Measurements from ENCODE around the gene GSTM3.

- TF ChIP-seq, protein P1, sequence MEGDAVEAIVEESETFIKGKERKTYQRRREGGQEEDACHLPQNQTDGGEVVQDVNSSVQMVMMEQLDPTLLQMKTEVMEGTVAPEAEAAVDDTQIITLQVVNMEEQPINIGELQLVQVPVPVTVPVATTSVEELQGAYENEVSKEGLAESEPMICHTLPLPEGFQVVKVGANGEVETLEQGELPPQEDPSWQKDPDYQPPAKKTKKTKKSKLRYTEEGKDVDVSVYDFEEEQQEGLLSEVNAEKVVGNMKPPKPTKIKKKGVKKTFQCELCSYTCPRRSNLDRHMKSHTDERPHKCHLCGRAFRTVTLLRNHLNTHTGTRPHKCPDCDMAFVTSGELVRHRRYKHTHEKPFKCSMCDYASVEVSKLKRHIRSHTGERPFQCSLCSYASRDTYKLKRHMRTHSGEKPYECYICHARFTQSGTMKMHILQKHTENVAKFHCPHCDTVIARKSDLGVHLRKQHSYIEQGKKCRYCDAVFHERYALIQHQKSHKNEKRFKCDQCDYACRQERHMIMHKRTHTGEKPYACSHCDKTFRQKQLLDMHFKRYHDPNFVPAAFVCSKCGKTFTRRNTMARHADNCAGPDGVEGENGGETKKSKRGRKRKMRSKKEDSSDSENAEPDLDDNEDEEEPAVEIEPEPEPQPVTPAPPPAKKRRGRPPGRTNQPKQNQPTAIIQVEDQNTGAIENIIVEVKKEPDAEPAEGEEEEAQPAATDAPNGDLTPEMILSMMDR (IDR thresholded peaks at IDR 0.05), result no peak
- no peak for TF ChIP-seq POLR2AphosphoS5 (IDR thresholded peaks at IDR 0.05)
Measured at GRCh38 chr1:109759513-109760334, 18.9 kb upstream of the GSTM3 start.

All from sigmoid colon (tissue), 4 donors.